ENCODE results near the gene UNC5C.

DNA sequence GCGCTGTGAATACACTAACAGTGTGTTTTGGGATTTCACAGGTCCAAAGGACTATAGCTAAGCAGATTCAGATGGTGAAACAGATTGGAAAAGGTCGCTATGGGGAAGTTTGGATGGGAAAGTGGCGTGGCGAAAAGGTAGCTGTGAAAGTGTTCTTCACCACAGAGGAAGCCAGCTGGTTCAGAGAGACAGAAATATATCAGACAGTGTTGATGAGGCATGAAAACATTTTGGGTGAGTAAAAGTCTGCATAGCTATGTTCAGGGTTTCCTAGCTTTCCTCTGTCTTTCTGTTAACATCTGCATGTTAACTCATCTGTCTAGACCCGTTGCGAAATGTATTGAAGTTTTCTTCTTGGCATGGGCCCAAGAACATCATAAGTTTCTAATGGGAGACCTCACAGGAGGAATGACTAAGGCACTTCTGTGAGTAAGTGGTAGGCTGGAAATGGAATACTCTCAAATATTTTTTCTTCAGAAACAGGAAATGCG, 418.9 kb downstream of the UNC5C start:
- no peak for TF ChIP-seq CTCF (conservative IDR thresholded peaks at IDR 0.05; ENCODE audit: low read depth, low read length)
- TF ChIP-seq EZH2 (IDR thresholded peaks at IDR 0.05; ENCODE audit: borderline replicate concordance, low read depth, low read length, poor library complexity, severe bottlenecking): no peak
